ENCODE results near the gene HUNK.
"Not testable (repeated sequence)": the region's sequence is repeated elsewhere in the genome, so short reads cannot be mapped to it uniquely, and the experiment has no call there.

HUNK gene

GRCh38 chr21:31872452-31873274 lies at the start of gene HUNK:
Gene HUNK, plus strand, starts transcription at chr21:31873020. Its CDS starts 655 bp downstream, at chr21:31873675.
- in situ Hi-C loops (cut with MboI; ENCODE audit: low sequenced_read_pairs): no loop called here

GRCh38 chr21:31829736-31830472 lies 42.9 kb upstream of the HUNK start:
- in situ Hi-C loops (cut with MboI; ENCODE audit: low sequenced_read_pairs): no loop called here

- in situ Hi-C loops (cut with MboI; ENCODE audit: low sequenced_read_pairs): no loop called here
These were observed 42.1 kb upstream of the HUNK start for GRCh38 chr21:31830701-31831100.

GRCh38 chr21:31837041-31837440 lies 35.8 kb upstream of the HUNK start:
- in situ Hi-C loops (cut with MboI; ENCODE audit: low sequenced_read_pairs): no loop called here

GRCh38 chr21:31837618-31838390 lies 35.0 kb upstream of the HUNK start:
- in situ Hi-C loops (cut with MboI; ENCODE audit: low sequenced_read_pairs): no loop called here

- in situ Hi-C loops (cut with MboI; ENCODE audit: low sequenced_read_pairs): no loop called here
These were observed 34.0 kb upstream of the HUNK start for GRCh38 chr21:31838586-31839355.

- in situ Hi-C loops (cut with MboI; ENCODE audit: low sequenced_read_pairs): no loop called here
These were observed 28.6 kb upstream of the HUNK start for GRCh38 chr21:31844206-31844605.

- in situ Hi-C loops (cut with MboI; ENCODE audit: low sequenced_read_pairs): no loop called here
These were observed 27.6 kb upstream of the HUNK start for GRCh38 chr21:31845151-31845729.

- in situ Hi-C loops (cut with MboI; ENCODE audit: low sequenced_read_pairs): no loop called here
These were observed 26.1 kb upstream of the HUNK start for GRCh38 chr21:31846690-31847089.

GRCh38 chr21:31847761-31848160 lies 25.1 kb upstream of the HUNK start:
- in situ Hi-C loops (cut with MboI; ENCODE audit: low sequenced_read_pairs): no loop called here

- in situ Hi-C loops (cut with MboI; ENCODE audit: low sequenced_read_pairs): no loop called here
These were observed 24.4 kb upstream of the HUNK start for GRCh38 chr21:31848326-31848985.

GRCh38 chr21:31850886-31851285 lies 21.9 kb upstream of the HUNK start:
- in situ Hi-C loops (cut with MboI; ENCODE audit: low sequenced_read_pairs): no loop called here

- in situ Hi-C loops (cut with MboI; ENCODE audit: low sequenced_read_pairs): no loop called here
These were observed 17.6 kb upstream of the HUNK start for GRCh38 chr21:31855180-31855579.

- in situ Hi-C loops (cut with MboI; ENCODE audit: low sequenced_read_pairs): no loop called here
These were observed 15.7 kb upstream of the HUNK start for GRCh38 chr21:31857096-31857495.

GRCh38 chr21:31857631-31858030 lies 15.2 kb upstream of the HUNK start:
- in situ Hi-C loops (cut with MboI; ENCODE audit: low sequenced_read_pairs): not testable (repeated sequence)

GRCh38 chr21:31860851-31861250 lies 12.0 kb upstream of the HUNK start:
- in situ Hi-C loops (cut with MboI; ENCODE audit: low sequenced_read_pairs): no loop called here

GRCh38 chr21:31862078-31862477 lies 10.7 kb upstream of the HUNK start:
- in situ Hi-C loops (cut with MboI; ENCODE audit: low sequenced_read_pairs): no loop called here

- in situ Hi-C loops (cut with MboI; ENCODE audit: low sequenced_read_pairs): no loop called here
These were observed 7.3 kb upstream of the HUNK start for GRCh38 chr21:31865429-31865970.

- in situ Hi-C loops (cut with MboI; ENCODE audit: low sequenced_read_pairs): no loop called here
These were observed 6.7 kb upstream of the HUNK start for GRCh38 chr21:31866077-31866511.

All from HL-60/S4 treated with retinoic acid at 250 ng/mL for 4 days and 3 days (cell line).